ENCODE results near the gene APLP2.

APLP2 gene

DNA sequence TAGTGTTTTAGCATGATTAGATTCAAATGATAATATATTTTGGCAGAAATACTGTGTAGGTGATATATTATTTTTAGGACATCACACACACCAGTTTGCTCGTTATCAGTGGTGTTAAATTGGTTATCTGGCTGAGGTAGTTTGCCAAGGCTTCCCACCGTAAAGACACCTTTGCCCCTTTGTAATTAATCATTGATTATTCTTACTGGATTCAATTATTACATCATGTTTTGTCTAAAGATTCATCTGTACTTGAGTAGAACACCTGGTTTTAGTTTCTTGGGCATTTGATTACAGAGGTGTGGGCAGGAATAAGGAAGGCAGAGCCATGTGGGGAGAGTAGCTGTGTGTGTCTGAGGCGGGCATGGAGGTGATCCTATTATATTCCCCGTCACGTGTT is 50.4 kb downstream of the APLP2 start:
- no peak for DNase-seq

DNA sequence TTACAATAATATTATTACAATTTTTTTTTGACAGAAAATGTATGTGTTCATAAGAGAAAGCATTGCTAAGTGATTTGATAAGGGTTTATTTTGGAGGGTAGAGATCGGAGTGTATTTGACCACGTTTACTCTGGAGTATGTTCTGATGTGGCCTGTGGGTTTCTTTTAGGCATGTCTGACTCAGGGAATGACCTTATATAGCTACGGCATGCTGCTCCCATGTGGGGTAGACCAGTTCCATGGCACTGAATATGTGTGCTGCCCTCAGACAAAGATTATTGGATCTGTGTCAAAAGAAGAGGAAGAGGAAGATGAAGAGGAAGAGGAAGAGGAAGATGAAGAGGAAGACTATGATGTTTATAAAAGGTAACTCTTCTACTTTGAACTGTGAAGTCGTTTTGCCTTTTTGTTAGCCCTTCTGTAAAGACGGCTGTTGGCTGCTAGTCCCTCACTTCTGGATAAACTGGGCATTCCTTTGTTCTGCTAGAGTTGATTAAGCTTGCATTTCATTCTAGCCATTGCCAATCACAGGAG is 51.8 kb downstream of the APLP2 start:
- no peak for DNase-seq

DNA sequence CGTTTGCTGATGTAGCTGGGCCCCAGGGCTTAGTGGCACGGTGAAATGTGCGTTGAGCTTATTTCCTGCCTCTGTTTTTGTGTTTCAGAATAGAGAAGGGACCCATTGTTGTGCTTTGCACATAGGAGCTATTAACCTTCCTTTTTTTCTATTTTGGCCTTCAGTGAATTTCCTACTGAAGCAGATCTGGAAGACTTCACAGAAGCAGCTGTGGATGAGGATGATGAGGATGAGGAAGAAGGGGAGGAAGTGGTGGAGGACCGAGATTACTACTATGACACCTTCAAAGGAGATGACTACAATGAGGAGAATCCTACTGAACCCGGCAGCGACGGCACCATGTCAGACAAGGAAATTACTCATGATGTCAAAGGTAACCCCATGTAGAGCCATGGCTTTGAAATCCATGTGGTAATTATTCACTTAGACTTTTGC is 52.5 kb downstream of the APLP2 start:
- DNase-seq, result no peak

DNA sequence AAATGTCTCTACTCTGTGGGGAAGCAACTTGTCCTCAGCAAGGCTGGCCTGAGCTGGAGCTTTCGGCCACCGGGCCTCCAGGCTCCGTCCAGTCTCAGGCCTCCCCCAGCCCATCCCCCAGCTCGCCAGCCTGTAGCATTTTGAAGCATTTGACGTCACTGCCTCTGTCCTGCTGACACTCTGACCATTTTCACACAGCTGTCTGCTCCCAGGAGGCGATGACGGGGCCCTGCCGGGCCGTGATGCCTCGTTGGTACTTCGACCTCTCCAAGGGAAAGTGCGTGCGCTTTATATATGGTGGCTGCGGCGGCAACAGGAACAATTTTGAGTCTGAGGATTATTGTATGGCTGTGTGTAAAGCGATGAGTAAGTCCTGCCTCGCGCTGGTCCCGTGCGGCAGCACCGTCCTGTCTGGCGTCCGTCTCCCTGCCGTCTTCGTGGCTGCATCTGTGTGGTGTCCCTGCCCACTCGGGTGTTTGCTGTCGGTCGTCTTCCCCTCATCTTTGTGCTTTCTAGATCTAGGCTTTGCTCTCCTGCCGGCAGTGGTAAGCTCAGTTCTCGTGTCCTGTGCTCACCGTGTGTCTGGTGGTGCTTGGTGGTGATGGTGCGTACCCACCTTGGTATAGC is 53.8 kb downstream of the APLP2 start:
- no peak for DNase-seq

DNA sequence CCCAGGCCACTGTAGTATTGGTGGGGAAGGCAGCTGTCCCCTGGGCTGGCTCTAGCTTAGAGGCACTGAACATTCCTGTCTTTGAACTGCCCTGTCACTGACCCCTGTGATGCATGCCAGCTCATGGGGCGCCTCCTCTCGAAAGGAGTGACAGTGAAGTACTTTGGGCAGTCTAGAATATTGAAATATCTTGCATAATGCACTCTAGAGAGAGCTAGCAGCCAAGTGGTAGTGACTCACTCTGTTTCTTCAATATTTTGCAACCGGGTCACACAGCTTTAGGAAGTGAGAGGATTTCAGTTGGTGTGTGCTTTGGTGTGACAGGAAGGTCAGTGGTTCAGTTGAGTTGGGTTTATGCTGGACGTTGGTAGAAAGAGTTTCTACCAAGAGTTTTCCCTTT is 54.4 kb downstream of the APLP2 start:
- peak; percentile 56 for DNase-seq

DNA sequence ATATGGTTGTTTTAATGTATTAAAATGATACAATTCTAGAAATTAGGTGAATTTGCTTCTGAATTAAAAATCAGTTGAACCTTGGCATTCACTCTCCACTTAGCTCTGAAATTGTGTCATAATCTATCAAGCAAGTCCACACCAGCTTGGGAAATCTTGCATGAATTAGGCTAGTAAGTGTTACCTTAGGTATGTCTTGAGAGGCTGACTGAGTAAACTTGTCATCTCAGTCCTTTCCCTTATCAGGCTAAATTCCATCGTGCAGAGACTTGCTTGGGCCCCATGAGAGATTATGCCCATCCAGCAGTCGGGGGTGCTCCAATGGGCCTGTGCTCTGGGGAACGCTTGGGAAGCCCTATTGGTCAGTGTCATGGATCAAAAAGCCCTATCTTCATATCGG is 55.9 kb downstream of the APLP2 start:
- DNase-seq, result no peak

DNA sequence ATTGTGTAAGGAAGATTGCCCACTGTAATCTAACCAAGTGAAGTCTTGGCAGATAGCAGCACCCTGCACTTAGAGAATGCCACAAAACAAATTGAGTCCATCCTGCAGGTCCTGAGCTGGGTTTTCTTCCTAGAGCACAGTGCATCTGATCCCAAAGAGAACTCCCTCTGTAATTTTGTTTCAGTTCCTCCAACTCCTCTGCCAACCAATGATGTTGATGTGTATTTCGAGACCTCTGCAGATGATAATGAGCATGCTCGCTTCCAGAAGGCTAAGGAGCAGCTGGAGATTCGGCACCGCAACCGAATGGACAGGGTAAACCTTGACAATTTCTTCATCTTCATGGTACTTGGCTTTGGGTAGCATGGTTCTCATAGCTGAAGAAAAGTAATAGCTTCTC is 56.8 kb downstream of the APLP2 start:
- DNase-seq, result no peak

DNA sequence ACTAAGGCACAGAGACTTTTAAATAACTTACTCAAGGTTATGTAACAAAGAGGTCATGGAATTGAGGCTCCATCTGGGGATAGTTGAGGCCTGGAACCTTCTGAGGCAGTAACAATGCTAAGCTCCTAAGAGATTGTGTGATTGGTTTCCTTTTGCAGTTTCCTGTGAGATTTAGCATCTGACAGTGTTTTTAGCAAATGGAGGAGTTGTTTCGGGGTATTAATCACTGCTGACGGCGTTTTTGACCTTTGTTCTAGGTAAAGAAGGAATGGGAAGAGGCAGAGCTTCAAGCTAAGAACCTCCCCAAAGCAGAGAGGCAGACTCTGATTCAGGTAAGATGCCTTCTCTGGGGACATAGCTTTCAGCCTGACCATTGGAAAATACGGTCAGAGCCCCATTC is 57.8 kb downstream of the APLP2 start:
- no peak for DNase-seq

DNA sequence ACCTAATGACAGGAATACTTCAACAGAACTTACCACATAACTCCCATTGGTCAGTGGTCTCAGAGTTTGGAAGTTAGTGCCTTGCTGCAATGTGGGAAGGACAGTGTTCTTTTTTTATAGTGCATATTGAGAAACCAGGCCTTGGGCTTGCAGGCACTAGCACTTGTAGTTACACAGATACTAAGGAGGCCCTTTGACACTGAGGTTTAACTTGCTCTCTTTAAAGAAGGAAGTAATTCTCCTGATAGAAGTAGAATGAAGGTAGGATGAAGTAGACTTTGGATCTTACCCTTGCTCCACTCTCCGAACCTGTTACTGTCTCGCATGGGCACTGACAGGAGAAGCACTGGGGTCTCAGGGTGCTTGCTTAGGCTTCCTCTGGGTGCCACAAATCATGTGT is 58.9 kb downstream of the APLP2 start:
- DNase-seq, result no peak

DNA sequence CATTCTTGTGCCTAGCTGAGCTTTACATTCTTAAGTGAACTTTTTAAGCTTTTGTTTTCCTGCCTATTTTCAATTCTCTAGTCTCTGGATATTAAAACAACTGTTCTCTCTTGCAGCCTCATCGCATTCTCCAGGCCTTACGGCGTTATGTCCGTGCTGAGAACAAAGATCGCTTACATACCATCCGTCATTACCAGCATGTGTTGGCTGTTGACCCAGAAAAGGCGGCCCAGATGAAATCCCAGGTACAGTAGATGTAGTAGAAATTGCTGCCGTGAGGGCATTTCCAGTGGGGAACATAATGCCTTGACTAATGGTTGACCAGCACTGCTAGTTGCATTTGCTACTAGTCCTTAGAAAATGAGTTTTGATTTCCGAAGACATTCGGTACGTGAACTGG is 60.2 kb downstream of the APLP2 start:
- no peak for DNase-seq

DNA sequence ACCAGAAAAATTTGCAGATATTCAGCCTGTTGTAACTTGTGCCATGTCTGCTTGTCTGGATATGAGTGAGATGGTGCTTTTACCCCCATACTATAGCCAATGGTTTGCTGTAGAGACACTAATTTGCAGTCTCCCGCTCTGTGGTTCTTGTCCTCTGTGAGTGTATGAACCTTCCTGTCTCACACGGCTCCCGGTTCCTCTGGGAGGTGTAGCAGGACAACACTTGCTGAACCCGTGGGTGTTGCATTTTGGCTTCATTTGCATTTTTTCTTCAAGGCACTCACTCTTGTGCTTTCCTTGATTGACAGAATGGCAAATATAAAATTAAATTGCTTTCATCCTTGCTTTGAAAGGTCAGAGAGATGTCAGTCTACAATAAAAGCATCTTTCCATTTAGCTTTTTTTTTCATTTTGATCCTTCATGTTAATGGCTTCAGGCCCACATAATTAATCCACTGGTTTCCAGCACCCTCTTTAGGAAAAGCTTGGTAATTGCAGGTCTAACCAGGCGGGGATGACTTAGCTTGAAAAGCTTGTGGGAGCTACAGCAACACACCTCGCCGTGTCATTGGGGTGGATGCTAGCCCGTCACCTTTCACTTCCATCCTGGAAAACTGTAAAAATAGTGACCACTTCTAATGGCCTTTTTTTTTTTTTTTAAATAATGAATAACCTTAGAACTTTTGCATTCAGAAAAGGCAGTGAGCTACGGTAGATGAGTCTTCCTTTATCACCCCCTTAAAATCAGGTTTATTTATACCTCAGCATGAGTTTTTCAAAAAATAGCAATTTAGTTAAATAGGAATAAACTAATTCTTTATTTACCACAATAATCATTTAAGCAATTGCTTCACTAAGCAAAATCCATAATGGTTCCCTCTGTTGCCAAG is 62.5 kb downstream of the APLP2 start:
- no peak for DNase-seq

DNA sequence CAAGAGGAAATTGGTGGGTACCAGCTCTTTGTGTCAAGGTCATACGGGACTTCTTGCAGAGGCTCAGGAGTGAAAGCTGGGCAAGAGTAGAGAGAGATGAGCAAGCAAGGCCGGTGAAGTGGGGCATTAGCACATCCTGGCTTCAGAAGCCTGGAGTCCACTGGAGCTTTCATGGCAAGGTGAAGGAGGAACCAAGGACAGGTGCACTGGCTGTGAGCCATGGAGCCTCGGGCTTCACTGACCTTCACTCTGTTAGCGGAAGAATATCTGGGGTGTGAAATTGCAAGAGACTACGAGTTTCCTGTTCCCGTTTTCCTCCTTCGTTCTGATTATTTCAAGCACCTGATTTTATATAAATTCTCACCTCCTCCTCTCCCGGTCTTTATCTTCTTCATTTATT is 64.0 kb downstream of the APLP2 start:
- no peak for DNase-seq

DNA sequence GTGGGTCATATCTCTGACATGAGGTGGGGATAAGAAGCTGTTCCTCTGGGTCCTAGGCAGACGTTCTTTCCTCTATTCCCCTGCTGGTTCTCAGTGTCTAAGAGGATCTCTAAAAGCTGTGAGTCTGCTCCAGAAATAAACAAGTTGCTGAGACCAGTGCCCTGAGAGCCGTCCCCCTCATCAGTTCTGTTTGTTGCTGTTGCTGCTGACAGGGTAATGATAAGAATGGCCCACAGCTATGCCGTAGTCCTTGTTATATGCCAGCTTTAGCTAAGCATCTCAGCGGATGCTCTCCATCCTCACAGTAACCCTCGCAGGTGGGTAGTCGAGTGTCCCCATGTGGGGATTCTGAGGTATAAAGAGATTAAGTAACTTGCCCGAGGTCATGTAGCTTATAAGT is 66.4 kb downstream of the APLP2 start:
- DNase-seq, result no peak

DNA sequence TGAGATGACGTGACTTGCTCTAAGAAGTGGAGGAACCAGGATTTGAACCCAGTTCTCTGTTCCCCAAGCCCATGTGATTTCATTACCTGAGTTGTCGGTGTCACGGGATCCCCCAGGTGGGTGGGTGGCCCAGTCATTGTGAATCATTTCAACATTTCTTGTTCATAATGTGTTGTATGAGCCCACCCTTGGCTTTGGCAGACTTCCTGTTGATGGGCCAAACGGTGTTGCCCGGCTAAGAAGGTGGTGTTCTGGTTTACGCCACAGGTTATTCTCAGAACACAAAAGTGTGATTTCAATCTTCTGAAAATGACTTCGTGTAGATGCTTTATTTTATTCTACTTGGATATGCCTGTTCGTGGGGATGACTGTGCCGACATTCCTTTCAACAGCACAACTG is 68.3 kb downstream of the APLP2 start:
- DNase-seq, result no peak

DNA sequence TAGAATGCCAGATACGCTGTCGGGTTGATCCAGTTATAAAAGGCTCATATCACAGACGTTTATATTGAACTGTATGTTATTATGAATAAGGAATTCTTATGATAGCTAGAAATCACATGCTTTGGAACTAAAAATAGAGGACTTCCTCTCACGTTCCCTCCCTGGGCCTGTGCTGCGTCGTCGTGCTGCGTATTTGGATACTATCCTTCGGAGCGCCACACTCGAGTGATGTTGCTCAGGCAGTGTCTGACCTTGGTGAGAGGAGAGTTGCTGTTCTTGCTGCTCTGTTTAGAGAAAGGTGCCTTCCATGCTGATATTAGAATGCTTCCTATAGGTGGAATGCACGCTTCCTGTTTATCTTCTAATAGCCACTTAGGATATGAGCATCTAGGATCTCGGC is 69.7 kb downstream of the APLP2 start:
- no peak for DNase-seq

DNA sequence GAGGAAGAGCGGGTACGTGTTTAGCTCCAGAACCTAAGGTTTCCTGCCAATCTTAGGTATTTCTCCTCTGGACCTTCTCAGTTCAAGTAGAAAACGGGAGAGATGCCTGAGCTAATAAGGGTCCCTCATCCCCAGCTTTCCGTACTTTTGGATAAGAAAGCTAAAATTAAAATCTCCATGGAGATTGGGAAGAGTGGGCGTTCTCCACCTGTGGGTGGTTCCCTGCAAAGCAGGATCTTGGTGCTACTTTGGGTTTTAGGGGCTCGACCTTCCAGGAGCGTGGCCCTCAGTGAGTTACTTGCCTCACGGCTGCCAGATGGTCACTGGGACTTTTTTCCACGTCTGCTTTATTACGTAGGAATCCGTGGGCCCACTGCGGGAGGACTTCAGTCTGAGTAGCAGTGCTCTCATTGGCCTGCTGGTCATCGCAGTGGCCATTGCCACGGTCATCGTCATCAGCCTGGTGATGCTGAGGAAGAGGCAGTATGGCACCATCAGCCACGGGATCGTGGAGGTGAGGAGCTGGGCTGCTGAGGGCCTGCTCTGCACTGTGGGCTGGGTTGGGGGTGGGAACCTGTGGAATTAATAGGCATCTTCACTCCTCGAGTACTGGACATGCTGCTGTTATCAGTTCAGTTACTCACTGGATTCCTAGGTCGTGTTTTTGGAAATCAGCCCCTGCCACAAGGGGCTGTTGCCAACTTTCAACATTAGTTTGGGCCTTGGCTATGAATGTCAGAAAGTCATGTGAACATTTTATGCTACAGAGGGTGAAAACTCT is 72.1 kb downstream of the APLP2 start:
- no peak for DNase-seq

DNA sequence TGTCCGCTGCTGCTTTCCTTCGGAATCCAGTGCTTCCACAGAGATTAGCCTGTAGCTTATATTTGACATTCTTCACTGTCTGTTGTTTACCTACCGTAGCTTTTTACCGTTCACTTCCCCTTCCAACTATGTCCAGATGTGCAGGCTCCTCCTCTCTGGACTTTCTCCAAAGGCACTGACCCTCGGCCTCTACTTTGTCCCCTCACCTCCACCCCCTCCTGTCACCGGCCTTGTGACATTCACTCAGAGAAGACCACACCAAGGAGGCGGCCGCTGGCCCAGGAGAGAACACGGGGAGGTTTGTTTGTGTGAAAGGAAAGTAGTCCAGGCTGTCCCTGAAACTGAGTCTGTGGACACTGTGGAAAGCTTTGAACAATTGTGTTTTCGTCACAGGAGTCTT is 74.4 kb downstream of the APLP2 start:
- DNase-seq, result no peak

DNA sequence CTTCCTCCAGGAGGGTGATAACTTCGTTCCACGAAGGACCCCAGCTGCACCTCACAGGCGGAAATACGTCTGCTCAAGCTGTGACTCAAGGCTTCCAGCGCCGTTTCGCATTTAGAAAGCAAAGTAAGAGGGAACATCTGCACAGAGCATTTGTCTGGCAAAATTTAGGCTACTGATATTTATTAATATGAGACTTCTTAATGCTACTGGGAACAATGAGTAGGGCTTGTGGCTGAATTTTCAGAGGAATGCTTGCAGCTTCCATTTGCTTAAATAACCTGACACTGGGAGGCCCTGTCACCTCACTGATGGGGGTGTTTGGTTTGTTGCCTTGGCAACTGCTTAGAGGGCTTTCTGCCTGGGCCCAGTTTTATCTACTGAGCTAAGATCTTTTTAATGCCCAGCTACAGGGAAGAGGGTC is 75.2 kb downstream of the APLP2 start:
- DNase-seq, result no peak

DNA sequence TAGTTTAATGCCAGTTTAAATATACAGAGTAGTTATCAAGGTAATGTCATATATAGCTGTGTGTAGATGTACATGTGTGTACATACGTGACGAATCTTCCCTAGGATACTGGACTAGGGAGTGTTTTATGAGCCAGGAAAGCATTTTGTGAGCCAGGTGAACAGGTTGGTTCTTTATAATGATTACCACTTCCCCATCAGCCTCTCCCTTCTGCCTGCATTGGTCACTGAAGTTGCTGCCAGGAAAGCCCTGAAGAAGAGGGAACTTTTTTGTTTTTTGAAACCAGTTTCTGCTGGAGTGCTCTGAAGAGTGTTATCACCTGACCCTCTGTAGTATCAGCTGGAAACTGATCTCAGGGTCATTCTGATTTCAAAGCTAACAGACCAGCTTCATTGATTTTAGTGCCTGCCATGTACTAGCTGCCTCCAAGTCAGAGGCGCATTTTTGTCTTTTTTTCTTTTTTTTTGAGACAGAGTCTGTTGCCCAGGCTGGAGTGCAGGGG is 75.7 kb downstream of the APLP2 start:
- no peak for DNase-seq

DNA sequence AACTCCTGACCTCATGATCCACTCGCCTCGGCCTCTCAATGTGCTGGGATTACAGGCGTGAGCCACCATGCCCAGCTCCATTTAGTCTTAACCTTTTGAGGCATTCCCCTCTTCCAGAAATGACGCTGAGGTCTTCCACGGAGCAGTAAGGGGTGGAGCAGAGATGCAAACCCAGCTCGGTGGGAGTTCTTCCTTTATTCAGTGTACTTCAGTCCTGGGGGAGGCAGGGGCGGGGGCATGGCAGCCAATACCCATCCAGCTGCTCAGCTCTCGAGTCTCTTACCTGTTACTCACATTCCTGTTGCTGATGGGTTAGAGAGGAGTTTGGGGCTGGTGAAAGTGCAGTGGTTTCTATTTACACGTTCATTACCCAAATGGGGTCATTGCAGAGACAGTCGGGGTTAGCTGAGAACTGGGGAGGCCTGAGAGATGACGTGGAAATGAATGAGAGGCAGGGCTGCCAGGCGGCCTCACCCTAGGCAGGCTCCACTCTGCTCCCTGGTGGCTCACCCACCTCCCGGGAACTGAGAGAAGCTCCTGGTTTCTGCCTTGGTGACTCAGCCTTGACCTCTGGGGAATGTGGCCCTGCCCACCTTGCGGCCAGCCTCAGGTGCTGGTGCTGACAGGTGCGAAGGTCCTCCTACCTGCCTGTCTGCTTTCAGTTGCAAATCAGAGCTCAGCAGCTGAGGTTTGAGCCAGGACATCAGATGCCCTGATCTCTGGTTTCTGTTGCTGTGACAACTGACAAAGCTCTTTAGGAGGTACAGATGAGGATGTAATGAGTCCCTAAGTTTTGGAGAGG is 76.5 kb downstream of the APLP2 start:
- no peak for DNase-seq

DNA sequence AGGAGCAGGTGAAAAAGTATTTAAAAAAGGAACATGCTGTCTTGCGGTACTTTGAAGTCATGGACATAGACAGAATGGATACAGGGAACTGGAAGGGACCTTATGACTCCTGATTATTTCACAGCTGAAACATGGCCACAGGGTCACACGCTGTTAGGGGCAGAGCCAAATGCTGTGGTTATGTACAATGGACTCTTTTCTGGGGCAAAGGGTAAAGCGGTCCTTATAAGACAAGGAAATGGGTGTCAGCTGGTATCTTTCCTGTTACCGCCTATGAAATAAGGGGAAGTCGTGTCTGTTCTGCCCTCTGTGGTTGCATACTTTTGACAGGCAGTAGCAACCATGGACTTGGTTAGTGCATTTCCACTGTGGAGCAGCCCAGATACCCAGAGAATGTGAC is 77.1 kb downstream of the APLP2 start:
- DNase-seq, result no peak

DNA sequence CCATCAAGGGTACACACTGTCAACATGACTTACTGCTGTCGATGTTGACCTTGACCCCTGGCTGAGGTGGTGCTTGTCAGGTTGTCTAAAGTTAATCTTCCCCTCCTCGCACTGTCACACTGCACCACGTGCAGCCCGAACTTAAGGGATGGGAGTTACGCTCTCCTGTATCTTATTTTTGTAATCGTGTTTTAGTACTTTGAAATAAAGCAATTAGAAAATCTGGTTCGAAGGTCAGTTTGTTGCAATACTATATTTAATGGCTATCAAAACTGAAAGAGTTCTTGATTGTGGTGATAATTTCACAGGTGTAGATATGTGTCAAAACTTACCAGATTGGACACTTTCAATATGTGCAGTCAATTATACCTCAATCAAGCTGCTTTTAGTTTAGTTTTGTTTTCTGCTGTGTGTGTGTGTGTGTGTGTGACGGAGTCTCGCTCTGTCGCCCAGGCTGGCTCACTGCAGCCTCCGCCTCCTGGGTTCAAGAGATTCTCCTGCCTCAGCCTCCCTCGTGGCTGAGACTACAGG is 79.2 kb downstream of the APLP2 start:
- DNase-seq, result no peak

Measured in NK-92 treated with Interleukin-12 subunit alpha and Interleukin-12 subunit beta, amount 100 ng/mL, for 24 hours (cell line).